Measurements from ENCODE around the gene ERRFI1.

- TF ChIP-seq POLR2AphosphoS5 (IDR thresholded peaks at IDR 0.05; ENCODE audit: low read depth, low read length) (no peak), REST (IDR thresholded peaks at IDR 0.05; ENCODE audit: insufficient read depth in 1 of 2, low read depth in 2 of 2, low read length in 2 of 2) (no peak), TAF1 (IDR thresholded peaks at IDR 0.05; ENCODE audit: borderline replicate concordance, insufficient read depth, low read length) (no peak), FOXP2 (optimal IDR thresholded peaks at IDR 0.05; ENCODE audit: borderline replicate concordance, extremely low read depth, extremely low read length, insufficient read depth) (no peak)
Observed at GRCh38 chr1:8059161-8059622, 33.1 kb upstream of the ERRFI1 start.

Data from PFSK-1 (cell line).